Heart left ventricle (tissue), 16 donors: Measurements from ENCODE around the gene ADA. TPM values are rescaled to one million over a fixed set of nuclear protein-coding genes. Genes with fewer than 3 reads are reported as not detected.

Experiments
- ATAC-seq, 4 donors: fragments of 200-7000 bp; cut with Tn5 transposase; one replicate each; pipeline ENCODE4 v1.9.1; 2020 to 2022; ENCODE audit warnings: moderate library complexity in 4 of 4, mild to moderate bottlenecking in 3 of 4, moderate number of reproducible peaks in 1 of 4
- DNase-seq, 5 donors: peaks; one replicate each; pipeline ENCODE4 v3.0.0-alpha.2; 2020
- H3K27ac ChIP-seq, 12 donors: fragments of 200-600 bp; sonication (generic) in 4 of 12; one replicate each; pipeline versions ENCODE4 v1.5.0 to v1.8.0; 2016 to 2022; ENCODE audit warnings: mild to moderate bottlenecking in 2 of 12
- H3K27me3 ChIP-seq, 9 donors: fragments of 200-600 bp; sonication (generic) in 2 of 9; one replicate each; pipeline versions ENCODE4 v1.5.1 to v1.8.0; 2016 to 2022; ENCODE audit warnings: mild to moderate bottlenecking in 3 of 9
- H3K36me3 ChIP-seq, 9 donors: fragments of 200-600 bp; sonication (generic) in 2 of 9; one replicate each; pipeline versions ENCODE4 v1.5.0 to v1.8.0; 2018 to 2022; ENCODE audit warnings: mild to moderate bottlenecking in 2 of 9
- H3K4me1 ChIP-seq, 12 donors: fragments of 200-600 bp; sonication (generic) in 4 of 12; one replicate each; pipeline versions ENCODE4 v1.5.0 to v1.8.0; 2016 to 2022; ENCODE audit warnings: mild to moderate bottlenecking in 3 of 12
- H3K4me3 ChIP-seq, 12 donors: fragments of 200-600 bp; sonication (generic) in 4 of 12; one replicate each; pipeline versions ENCODE4 v1.5.0 to v1.8.0; 2017 to 2022; ENCODE audit warnings: mild to moderate bottlenecking in 9 of 12, moderate library complexity in 4 of 12
- H3K9me3 ChIP-seq, 12 donors: fragments of 200-600 bp; sonication (generic) in 4 of 12; one replicate each; pipeline versions ENCODE4 v1.5.0 to v1.8.0; 2016 to 2022; ENCODE audit warnings: mild to moderate bottlenecking in 1 of 12
- POLR2A ChIP-seq, 2 donors: fragments of 450-650 bp; IDR thresholded peaks; one replicate each; pipeline ENCODE4 v1.6.1; 2017; ENCODE audit warnings: antibody characterized with exemption in 2 of 2, mild to moderate bottlenecking in 2 of 2, moderate library complexity in 2 of 2
- WGBS, 4 donors: extraction: QIAGEN DNeasy Blood & Tissue Kit in 2 of 4; methylation state at CpG; one replicate each; pipeline versions ENCODE4 v1.1.5 to v1.1.7; 2013 to 2018; 5-methylcytosine and 5-hydroxymethylcytosine counted together
- intact Hi-C, 10 donors: fragments of 100-400 bp; cut with DNase I; formaldehyde crosslinking; loops; one replicate each; pipeline versions ENCODE4 v1.11.1 to v1.14.2; 2022
- polyA plus RNA-seq, 2 donors: library from polyadenylated mRNA; stranded (reverse); fragments of 200-250 nt; gene quantifications; one replicate each; pipeline ENCODE4 v1.2.3, GENCODE V29; 2013
- total RNA-seq, 9 donors: library from RNA; depleted of rRNA in 2 of 9; stranded (reverse); fragments of >200 nt in 2 of 9; fragmentation: NEBNext Ultra II Directional in 3 of 9; extraction: Animal tissue kit (Norgen Biotek cat#: 25700) in 3 of 9; gene quantifications; one replicate each; pipeline versions ENCODE4 v1.1.0 to v1.2.4, GENCODE V29; 2016 to 2023
- TF ChIP-seq, protein P1 (sequence below), 12 donors: fragments of 200-600 bp; sonication (generic) in 4 of 12; IDR thresholded peaks; one replicate each; pipeline versions ENCODE4 v1.5.0 to v1.8.0; 2018 to 2022; ENCODE audit warnings: antibody characterized with exemption in 12 of 12, mild to moderate bottlenecking in 5 of 12
- donor health status: ischemic (EF 13 %, LVEDD 7.1; RV severe dilation, severe dysfunction).
- donor health status: healthy with polysubstance abuse.
- donor health status: DM: no; HTN: yes; CAD: no.
- donor health status: DM: no; HTN: no; CAD: no.
- donor health status: ischemic (EF 25% LVEDD 6.9; RV normal size, moderate dysfunction).
- donor health status: ischemic (EF 25% LVEDD 5.7; RV mildly dilated, moderate dysfunction).
- donor health status: healthy.
- donor health status: DM: yes; HTN: yes; CAD: no.
- donor health status: ischemic (EF 35%, LVEDD 5.7; RV mildly dilated, moderate dysfunction).
- donor health status: nonischemic (EF 11% LVEDD 7.7; RV severe dilation, severe dysfunction).
- donor health status: DM: yes; HTN: yes; CAD: no.
- donor health status: PGD.
- donor health status: ischemic (EF 29% LVEDD 5.4; RV normal size, mild dysfunction).
- donor health status: nonischemic (EF 23%, LVEDD 6.1; RV moderate dilation, normal function).

ADA gene
- total and polyA plus RNA-seq, 11 donors = 2.5 to 11.5 (median 6.4) TPM

GRCh38 chr20:44621325-44621724, 30.2 kb downstream of the ADA start:
- Histone ChIP-seq H3K4me1 (peaks cover 2 to 34% (median 17%) of the 10 kb centered on the region in 12 donors), H3K36me3 (peaks cover 0 to 96% (median 58%) of the 10 kb centered on the region in 9 donors), H3K27ac (peak overlapping the region in 1 of 12 donors; percentile 0)

DNA sequence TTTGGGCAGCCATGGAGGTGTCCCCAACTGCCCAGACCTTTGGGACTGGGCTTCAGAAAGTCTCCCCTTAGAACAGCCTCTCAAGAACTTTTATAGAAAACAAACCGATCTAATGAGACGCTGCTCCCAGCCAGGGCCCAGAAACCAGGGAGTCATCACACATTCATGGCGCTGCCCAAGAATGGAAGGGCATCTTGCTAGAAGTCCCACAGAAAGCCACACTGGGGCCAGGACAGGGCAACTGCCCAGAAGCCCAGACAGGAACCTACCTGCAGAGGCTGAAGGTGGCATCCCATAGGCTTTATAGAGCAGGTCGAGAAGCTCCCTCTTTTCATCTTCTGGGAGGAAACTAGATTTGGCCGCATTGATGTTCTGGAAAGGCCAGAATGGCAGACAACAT, 31.5 kb downstream of the ADA start:
- Histone ChIP-seq H3K4me1 (peaks cover 13 to 47% (median 30%) of the 10 kb centered on the region in 12 donors), H3K27ac (peak overlapping the region in 3 of 12 donors; percentile 4 to 5 (median 5)), H3K4me3 (no peak overlapping the region), H3K9me3 (peaks cover 0 to 7% (median 0%) of the 10 kb centered on the region in 12 donors), H3K36me3 (peaks cover 0 to 96% (median 71%) of the 10 kb centered on the region in 9 donors), H3K27me3 (no peaks in the 10 kb centered on the region)
- intact Hi-C loops = no loop called here
- WGBS, 4 donors = 95 to 98% (median 97%) methylated on average over 5 of the region's 5 CpGs
- ATAC-seq (no peak), DNase-seq (no peak)
- TF ChIP-seq, protein P1, sequence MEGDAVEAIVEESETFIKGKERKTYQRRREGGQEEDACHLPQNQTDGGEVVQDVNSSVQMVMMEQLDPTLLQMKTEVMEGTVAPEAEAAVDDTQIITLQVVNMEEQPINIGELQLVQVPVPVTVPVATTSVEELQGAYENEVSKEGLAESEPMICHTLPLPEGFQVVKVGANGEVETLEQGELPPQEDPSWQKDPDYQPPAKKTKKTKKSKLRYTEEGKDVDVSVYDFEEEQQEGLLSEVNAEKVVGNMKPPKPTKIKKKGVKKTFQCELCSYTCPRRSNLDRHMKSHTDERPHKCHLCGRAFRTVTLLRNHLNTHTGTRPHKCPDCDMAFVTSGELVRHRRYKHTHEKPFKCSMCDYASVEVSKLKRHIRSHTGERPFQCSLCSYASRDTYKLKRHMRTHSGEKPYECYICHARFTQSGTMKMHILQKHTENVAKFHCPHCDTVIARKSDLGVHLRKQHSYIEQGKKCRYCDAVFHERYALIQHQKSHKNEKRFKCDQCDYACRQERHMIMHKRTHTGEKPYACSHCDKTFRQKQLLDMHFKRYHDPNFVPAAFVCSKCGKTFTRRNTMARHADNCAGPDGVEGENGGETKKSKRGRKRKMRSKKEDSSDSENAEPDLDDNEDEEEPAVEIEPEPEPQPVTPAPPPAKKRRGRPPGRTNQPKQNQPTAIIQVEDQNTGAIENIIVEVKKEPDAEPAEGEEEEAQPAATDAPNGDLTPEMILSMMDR (IDR thresholded peaks at IDR 0.05) = no peak
- TF ChIP-seq POLR2A (IDR thresholded peaks at IDR 0.05) = no peak

More at GRCh38 chr20:44621325-44621724, 30.2 kb downstream of the ADA start:
- no peaks in the 10 kb centered on the region for H3K27me3 ChIP-seq
- ATAC-seq (no peak), DNase-seq (peak in 1 of 5 donors; percentile 10)
- TF ChIP-seq, protein P1 (IDR thresholded peaks at IDR 0.05) = no peak
- TF ChIP-seq POLR2A (IDR thresholded peaks at IDR 0.05) = no peak
- H3K4me3 ChIP-seq = no peak overlapping the region
- H3K9me3 ChIP-seq = peaks cover 0 to 7% (median 0%) of the 10 kb centered on the region in 12 donors
- 92 to 97% (median 97%) methylated on average over 5 of the region's 5 CpGs for WGBS, 4 donors
- intact Hi-C loops = no loop called here

DNA sequence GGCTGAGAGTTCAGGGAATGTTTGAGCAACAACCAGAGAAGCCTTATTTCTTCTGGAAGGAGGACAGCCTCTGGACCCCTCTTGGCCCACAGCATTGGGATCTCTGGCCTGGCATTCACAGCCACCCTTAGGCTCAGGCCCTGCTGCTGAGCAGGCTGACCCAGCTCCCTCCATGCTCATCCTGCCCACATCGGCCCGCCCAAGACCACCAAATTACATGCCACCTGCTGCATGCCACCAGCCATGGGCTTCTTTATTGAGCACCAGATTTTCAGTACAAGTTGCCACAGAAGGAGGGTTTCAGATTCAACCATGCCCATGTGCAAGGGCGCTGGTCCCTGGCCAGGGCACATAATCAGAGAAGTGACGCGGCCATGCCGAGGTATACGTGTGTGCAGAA, 32.2 kb downstream of the ADA start:
- Histone ChIP-seq H3K4me3 (no peak overlapping the region), H3K4me1 (peaks cover 13 to 54% (median 37%) of the 10 kb centered on the region in 12 donors)
- 94 to 100% (median 97%) methylated on average over 5 to 7 of the region's 7 CpGs for WGBS, 4 donors

DNA sequence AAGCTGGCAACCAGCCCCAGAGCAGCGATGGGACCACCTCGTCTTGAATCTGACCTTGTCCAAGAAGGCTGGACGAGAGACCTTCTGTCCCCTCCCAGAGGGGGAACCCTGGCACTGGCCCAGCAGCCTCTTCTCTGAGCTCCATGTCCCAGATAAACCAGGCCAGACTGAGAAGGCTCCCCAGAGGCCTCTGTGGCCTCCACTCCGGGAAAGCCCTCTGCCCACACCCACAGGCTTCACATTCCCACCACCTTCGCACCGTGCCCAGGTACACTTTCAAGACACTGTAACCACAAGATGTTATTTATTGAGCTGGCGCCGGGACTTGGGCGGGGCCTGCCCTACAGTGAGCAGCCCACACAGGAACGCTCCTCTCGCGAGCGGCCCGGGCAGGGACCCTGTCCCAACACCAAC, 33.2 kb downstream of the ADA start:
- no peak for TF ChIP-seq POLR2A (IDR thresholded peaks at IDR 0.05)
- TF ChIP-seq, protein P1 (IDR thresholded peaks at IDR 0.05) = no peak
- H3K4me1 ChIP-seq = peaks cover 13 to 63% (median 42%) of the 10 kb centered on the region in 12 donors
- H3K36me3 ChIP-seq = peaks cover 0 to 99% (median 81%) of the 10 kb centered on the region in 9 donors
- 57 to 73% (median 64%) methylated on average over 14 of the region's 14 CpGs for WGBS, 4 donors
- no peaks in the 10 kb centered on the region for H3K27me3 ChIP-seq
- no peak overlapping the region for H3K4me3 ChIP-seq
- ATAC-seq (no peak), DNase-seq (peak in 2 of 5 donors; percentile 67 to 74)
- intact Hi-C loops = loop anchor here in 8 of 10 donors (5.0 to 10.0 kb wide), 8 partner anchors 34 to 404 kb away; partner anchors contain the start of genes OSER1 (in 2 of the 8), TTPAL (in 2 of the 8), ADA (in 1 of the 8) and FITM2 (in 1 of the 8)
- H3K27ac ChIP-seq = peak overlapping the region in 3 of 12 donors; percentile 26 to 50 (median 27)
- peaks cover 0 to 6% (median 0%) of the 10 kb centered on the region in 12 donors for H3K9me3 ChIP-seq

More for the DNA sequence above, 32.2 kb downstream of the ADA start:
- Histone ChIP-seq H3K27me3 (no peaks in the 10 kb centered on the region), H3K36me3 (peaks cover 0 to 96% (median 75%) of the 10 kb centered on the region in 9 donors), H3K9me3 (peaks cover 0 to 7% (median 0%) of the 10 kb centered on the region in 12 donors), H3K27ac (peak overlapping the region in 1 of 12 donors; percentile 5)
- TF ChIP-seq, protein P1 (IDR thresholded peaks at IDR 0.05) = no peak
- TF ChIP-seq POLR2A (IDR thresholded peaks at IDR 0.05) = no peak
- ATAC-seq = no peak
- DNase-seq = no peak
- intact Hi-C loops = loop anchor here in 8 of 10 donors (5.0 to 10.0 kb wide), 8 partner anchors 33 to 404 kb away; partner anchors contain the start of genes OSER1 (in 2 of the 8), TTPAL (in 2 of the 8), ADA (in 1 of the 8) and FITM2 (in 1 of the 8)
